ENCODE measurements around the gene NRTN. TPM values are rescaled to one million over a fixed set of nuclear protein-coding genes. Genes with fewer than 3 reads are reported as not detected.

The NRTN gene
- total RNA-seq, 2 donors from 2014 or later, result 24.1 to 70.9 TPM

- intact Hi-C loops (cut with DNase I), result loop anchor here (5.0 kb wide), 1 partner anchor 87 kb away; no protein-coding TSS in a partner anchor
- WGBS, 2 donors, result 1 to 3% methylated on average over 7 to 44 of the region's 46 CpGs
- peak; percentile 86 to 96 (median 89) for TF ChIP-seq CTCF (IDR thresholded peaks at IDR 0.05)
- TF ChIP-seq POLR2A (IDR thresholded peaks at IDR 0.05), result peak; percentile 38 to 72 (median 49)
- no peaks in the 10 kb centered on the region for H3K36me3 ChIP-seq (replicated peaks in 1 of 2; ENCODE audit: insufficient read depth in 1 of 2, low read depth in 2 of 2)
- DNase-seq, result peak; percentile 87 to 92 (median 90)
- peaks cover 42% of the 10 kb centered on the region for H3K4me1 ChIP-seq
- H3K27ac ChIP-seq, result peak overlapping the region; percentile 81 to 97 (median 84)
- peak overlapping the region; percentile 29 to 64 for H3K4me3 ChIP-seq
- H3K9me3 ChIP-seq, result no peaks in the 10 kb centered on the region
- ATAC-seq, result peak; percentile 72
- H3K27me3 ChIP-seq, result no peaks in the 10 kb centered on the region
Observed at GRCh38 chr19:5805462-5806132, 730 bp downstream of the NRTN start.

GRCh38 chr19:5806133-5806489 is 1.2 kb downstream of the NRTN start:
- WGBS, 2 donors, result 15 to 27% methylated on average over 6 of the region's 6 CpGs
- peaks cover 37% of the 10 kb centered on the region for H3K4me1 ChIP-seq
- no peaks in the 10 kb centered on the region for H3K27me3 ChIP-seq
- no peak overlapping the region for H3K4me3 ChIP-seq
- H3K27ac ChIP-seq, result peak overlapping the region in 3 of 4 donors; percentile 81 to 97 (median 86)
- no peaks in the 10 kb centered on the region for H3K9me3 ChIP-seq
- DNase-seq (no peak), ATAC-seq (no peak)
- intact Hi-C loops (cut with DNase I), result loop anchor here (5.0 kb wide), 1 partner anchor 86 kb away; no protein-coding TSS in a partner anchor
- no peaks in the 10 kb centered on the region for H3K36me3 ChIP-seq (replicated peaks in 1 of 2; ENCODE audit: insufficient read depth in 1 of 2, low read depth in 2 of 2)
- TF ChIP-seq POLR2A (IDR thresholded peaks at IDR 0.05) (no peak), CTCF (IDR thresholded peaks at IDR 0.05) (peak in 1 of 7 experiments; percentile 4)

- Histone ChIP-seq H3K36me3 (replicated peaks in 1 of 2; ENCODE audit: insufficient read depth in 1 of 2, low read depth in 2 of 2) (no peaks in the 10 kb centered on the region), H3K9me3 (no peaks in the 10 kb centered on the region), H3K4me3 (no peak overlapping the region), H3K27ac (no peak overlapping the region), H3K4me1 (peaks cover 29% of the 10 kb centered on the region), H3K27me3 (no peaks in the 10 kb centered on the region)
- intact Hi-C loops (cut with DNase I), result loop anchor here (5.0 kb wide), 1 partner anchor 85 kb away; no protein-coding TSS in a partner anchor
- DNase-seq (no peak), ATAC-seq (no peak)
- WGBS, 2 donors, result 87 to 92% methylated on average over 5 of the region's 5 CpGs
- TF ChIP-seq POLR2A (IDR thresholded peaks at IDR 0.05) (no peak), CTCF (IDR thresholded peaks at IDR 0.05) (no peak)
Observed at GRCh38 chr19:5806905-5807304, 2.0 kb downstream of the NRTN start.

- DNase-seq, result peak in 1 of 4 donors; percentile 22
Observed at GRCh38 chr19:5808120-5808816, 3.4 kb downstream of the NRTN start.

More at GRCh38 chr19:5808120-5808816, 3.4 kb downstream of the NRTN start:
- Histone ChIP-seq H3K27ac (no peak overlapping the region), H3K4me3 (no peak overlapping the region), H3K9me3 (no peaks in the 10 kb centered on the region), H3K27me3 (no peaks in the 10 kb centered on the region), H3K4me1 (peaks cover 28% of the 10 kb centered on the region), H3K36me3 (replicated peaks in 1 of 2; ENCODE audit: insufficient read depth in 1 of 2, low read depth in 2 of 2) (no peaks in the 10 kb centered on the region)
- 79 to 81% methylated on average over 18 to 21 of the region's 21 CpGs for WGBS, 2 donors
- ATAC-seq, result no peak
- no peak for TF ChIP-seq POLR2A (IDR thresholded peaks at IDR 0.05)
- no peak for TF ChIP-seq CTCF (IDR thresholded peaks at IDR 0.05)
- intact Hi-C loops (cut with DNase I), result loop anchor here (5.0 kb wide), 1 partner anchor 84 kb away; no protein-coding TSS in a partner anchor

All from body of pancreas (tissue), 4 donors.